ENCODE results near the gene MTF2.
A peak's percentile ranks its signal among the peaks of the same experiment; 100 is the strongest.
"Not testable (repeated sequence)": the region's sequence is repeated elsewhere in the genome, so short reads cannot be mapped to it uniquely, and the experiment has no call there.

MTF2 gene

DNA sequence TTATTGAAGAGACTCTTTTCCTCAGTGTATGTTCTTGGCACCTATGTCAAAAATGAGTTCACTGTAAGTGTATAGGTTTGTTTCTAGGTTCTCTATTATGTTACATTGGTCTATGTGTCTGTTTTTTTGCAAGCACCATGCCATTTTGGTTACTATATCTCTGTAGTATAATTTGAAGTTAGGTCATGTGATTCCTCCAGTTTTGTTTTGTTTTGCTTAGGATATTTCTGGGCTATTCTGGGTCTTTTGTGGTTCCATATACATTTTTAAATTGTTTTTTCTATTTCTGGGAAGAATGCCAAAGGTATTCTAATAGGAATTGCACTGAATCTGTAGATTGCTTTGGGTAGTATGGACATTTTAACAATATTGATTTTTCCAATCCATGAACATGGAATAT, 87.9 kb downstream of the MTF2 start:
- Histone ChIP-seq H3K27me3 (replicated peaks) (no peaks in the 10 kb centered on the region), H3K36me3 (replicated peaks) (no peaks in the 10 kb centered on the region), H3K27ac (no peak overlapping the region), H3K4me3 (ENCODE audit: low read depth, low read length) (no peak overlapping the region)
- in situ Hi-C loops (cut with HindIII; ENCODE audit: low pct_ligation_motif_present, low sequenced_read_pairs), result no loop called here
- TF ChIP-seq, protein P1, sequence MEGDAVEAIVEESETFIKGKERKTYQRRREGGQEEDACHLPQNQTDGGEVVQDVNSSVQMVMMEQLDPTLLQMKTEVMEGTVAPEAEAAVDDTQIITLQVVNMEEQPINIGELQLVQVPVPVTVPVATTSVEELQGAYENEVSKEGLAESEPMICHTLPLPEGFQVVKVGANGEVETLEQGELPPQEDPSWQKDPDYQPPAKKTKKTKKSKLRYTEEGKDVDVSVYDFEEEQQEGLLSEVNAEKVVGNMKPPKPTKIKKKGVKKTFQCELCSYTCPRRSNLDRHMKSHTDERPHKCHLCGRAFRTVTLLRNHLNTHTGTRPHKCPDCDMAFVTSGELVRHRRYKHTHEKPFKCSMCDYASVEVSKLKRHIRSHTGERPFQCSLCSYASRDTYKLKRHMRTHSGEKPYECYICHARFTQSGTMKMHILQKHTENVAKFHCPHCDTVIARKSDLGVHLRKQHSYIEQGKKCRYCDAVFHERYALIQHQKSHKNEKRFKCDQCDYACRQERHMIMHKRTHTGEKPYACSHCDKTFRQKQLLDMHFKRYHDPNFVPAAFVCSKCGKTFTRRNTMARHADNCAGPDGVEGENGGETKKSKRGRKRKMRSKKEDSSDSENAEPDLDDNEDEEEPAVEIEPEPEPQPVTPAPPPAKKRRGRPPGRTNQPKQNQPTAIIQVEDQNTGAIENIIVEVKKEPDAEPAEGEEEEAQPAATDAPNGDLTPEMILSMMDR (IDR thresholded peaks at IDR 0.05; ENCODE audit: low read depth, low read length, missing control alignments), result no peak
- DNase-seq, result no peak

DNA sequence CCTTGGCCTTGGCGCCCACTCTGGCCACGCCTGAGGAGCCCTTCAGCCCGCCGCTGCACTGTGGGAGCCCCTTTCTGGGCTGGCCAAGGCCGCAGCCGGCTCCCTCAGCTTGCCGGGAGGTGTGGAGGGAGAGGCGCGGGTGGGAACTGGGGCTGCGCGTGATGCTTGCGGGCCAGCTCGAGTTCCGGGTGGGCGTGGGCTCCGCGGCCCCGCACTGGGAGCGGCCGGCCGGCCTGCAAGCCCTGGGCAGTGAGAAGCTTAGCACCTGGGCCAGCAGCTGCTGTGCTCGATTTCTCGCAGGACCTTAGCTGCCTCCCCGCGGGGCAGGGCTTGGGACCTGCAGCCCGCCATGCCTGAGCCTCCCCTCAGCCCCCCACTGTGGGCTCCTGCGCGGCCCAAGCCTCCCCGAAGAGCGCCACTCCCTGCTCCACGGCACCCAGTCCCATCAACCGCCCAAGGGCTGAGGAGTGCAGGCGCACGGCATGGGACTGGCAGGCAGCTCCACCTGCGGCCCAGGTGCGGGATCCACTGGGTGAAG, 91.1 kb downstream of the MTF2 start:
- H3K4me3 ChIP-seq (ENCODE audit: low read depth, low read length); in situ Hi-C loops (cut with HindIII; ENCODE audit: low pct_ligation_motif_present, low sequenced_read_pairs); H3K27ac ChIP-seq; H3K27me3 ChIP-seq (replicated peaks); DNase-seq; H3K36me3 ChIP-seq (replicated peaks): not testable (repeated sequence)

DNA sequence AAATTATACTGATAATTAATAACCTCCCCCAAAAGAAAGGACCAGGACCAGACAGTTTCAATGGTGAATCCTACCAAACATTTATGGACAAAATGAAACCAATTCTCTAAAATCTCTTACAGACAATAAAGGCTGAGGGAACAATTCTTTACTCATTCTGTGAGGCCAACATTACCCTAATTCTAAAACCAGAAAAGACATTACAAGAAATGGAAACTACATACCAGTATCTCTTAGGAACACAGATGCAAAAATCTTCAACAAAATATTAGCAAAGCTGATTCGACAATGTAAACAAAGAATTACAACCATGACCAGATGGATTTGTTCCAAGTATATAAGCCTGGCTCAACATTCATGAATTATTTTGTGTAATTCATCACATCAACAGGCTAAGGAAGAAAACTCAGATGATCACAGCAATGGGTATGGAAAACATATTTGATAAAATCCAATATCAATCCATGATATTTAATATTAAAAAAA, 92.5 kb downstream of the MTF2 start:
- TF ChIP-seq, protein P1 (IDR thresholded peaks at IDR 0.05; ENCODE audit: low read depth, low read length, missing control alignments), result no peak
- Histone ChIP-seq H3K4me3 (ENCODE audit: low read depth, low read length) (no peak overlapping the region), H3K36me3 (replicated peaks) (peaks cover 2% of the 10 kb centered on the region), H3K27ac (no peak overlapping the region), H3K27me3 (replicated peaks) (no peaks in the 10 kb centered on the region)
- DNase-seq, result no peak
- in situ Hi-C loops (cut with HindIII; ENCODE audit: low pct_ligation_motif_present, low sequenced_read_pairs), result no loop called here

DNA sequence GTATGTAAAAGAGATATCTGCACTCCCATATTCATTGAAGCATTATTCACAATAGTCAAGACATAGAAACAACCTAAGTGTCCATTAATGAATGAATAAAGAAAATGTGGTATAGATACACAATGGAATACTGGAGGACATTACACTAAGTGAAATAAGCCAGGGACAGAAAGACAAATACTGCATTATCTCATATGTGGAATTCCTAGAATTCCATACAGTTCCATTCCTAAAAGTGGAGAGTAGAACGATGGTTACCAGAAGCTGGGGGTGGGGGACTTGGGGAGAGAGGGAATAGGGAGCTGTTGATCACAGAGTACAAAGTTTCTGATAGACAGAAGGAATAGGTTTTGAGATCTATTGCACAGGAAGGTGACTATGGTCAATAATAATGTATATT, 93.7 kb downstream of the MTF2 start:
- in situ Hi-C loops (cut with HindIII; ENCODE audit: low pct_ligation_motif_present, low sequenced_read_pairs), result no loop called here
- no peak overlapping the region for H3K4me3 ChIP-seq (ENCODE audit: low read depth, low read length)
- peaks cover 2% of the 10 kb centered on the region for H3K36me3 ChIP-seq (replicated peaks)
- H3K27me3 ChIP-seq (replicated peaks), result no peaks in the 10 kb centered on the region
- H3K27ac ChIP-seq, result no peak overlapping the region
- TF ChIP-seq, protein P1 (IDR thresholded peaks at IDR 0.05; ENCODE audit: low read depth, low read length, missing control alignments), result no peak
- no peak for DNase-seq

DNA sequence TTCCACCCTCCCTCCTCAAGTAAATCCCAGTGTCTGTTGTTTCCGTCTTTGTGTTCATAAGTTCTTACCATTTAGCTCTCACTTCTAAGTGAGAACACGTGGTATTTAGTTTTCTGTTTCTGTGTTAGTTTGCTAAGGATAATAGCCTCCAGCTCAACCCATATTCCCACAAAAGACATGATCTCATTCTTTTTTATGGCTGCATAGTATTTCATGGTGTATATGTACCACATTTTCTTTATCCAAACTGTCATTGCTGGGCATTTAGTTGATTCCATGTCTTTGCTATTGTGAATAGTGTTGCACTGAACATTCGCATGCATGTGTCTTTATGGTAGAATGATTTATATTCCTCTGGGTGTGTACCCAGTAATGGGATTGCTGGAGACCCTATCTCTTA, 95.6 kb downstream of the MTF2 start:
- H3K36me3 ChIP-seq (replicated peaks); H3K27ac ChIP-seq; H3K27me3 ChIP-seq (replicated peaks); in situ Hi-C loops (cut with HindIII; ENCODE audit: low pct_ligation_motif_present, low sequenced_read_pairs); H3K4me3 ChIP-seq (ENCODE audit: low read depth, low read length); DNase-seq: not testable (repeated sequence)

DNA sequence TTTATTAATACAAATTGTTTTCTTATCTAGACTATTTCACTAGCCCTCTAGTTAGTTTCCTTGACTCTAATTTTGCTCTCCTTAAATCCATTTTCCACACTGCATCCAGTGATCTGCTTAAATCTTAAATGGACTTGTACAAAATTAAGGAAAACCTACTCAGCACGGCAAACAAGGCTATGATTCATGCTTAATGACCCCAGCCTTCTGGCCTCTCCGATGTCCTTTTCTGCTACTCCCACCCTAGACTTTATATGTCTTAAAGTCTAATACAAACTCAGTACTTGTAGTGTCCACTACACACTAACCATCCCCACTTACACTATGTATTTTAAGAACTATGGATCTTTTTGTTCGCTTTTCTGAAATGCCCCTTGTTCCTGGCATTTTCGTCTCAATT, 98.9 kb downstream of the MTF2 start:
- peaks cover 2% of the 10 kb centered on the region for H3K36me3 ChIP-seq (replicated peaks)
- TF ChIP-seq, protein P1 (IDR thresholded peaks at IDR 0.05; ENCODE audit: low read depth, low read length, missing control alignments), result no peak
- DNase-seq, result no peak
- H3K4me3 ChIP-seq (ENCODE audit: low read depth, low read length), result peak overlapping the region; percentile 95
- peak overlapping the region; percentile 90 for H3K27ac ChIP-seq
- no peaks in the 10 kb centered on the region for H3K27me3 ChIP-seq (replicated peaks)
- in situ Hi-C loops (cut with HindIII; ENCODE audit: low pct_ligation_motif_present, low sequenced_read_pairs), result no loop called here

DNA sequence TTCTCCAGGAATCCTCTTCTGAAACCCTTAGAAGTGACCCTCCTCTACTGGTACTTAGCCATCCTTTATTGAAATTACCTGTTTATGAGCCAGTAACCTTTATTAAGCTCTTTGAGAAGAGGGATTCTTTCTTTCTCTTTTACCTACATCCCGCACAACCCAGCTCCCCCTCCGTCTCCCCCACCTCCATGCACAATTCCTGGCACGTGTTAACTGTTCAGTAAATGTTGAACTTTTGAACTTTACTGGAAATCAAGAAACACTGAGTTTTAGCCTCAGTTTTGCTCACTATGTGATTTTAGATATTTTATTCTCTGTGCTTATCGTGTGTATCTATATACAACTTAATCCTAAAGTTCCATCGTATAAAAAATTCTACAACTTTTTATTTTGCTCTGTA, 99.3 kb downstream of the MTF2 start:
- H3K4me3 ChIP-seq (ENCODE audit: low read depth, low read length), result peak overlapping the region; percentile 95
- in situ Hi-C loops (cut with HindIII; ENCODE audit: low pct_ligation_motif_present, low sequenced_read_pairs), result no loop called here
- peak overlapping the region; percentile 90 for H3K27ac ChIP-seq
- TF ChIP-seq, protein P1 (IDR thresholded peaks at IDR 0.05; ENCODE audit: low read depth, low read length, missing control alignments), result no peak
- peaks cover 2% of the 10 kb centered on the region for H3K36me3 ChIP-seq (replicated peaks)
- H3K27me3 ChIP-seq (replicated peaks), result no peaks in the 10 kb centered on the region
- no peak for DNase-seq
